HG03354 (cell line): ENCODE data around the gene HSD17B2.

Experiments
- ATAC-seq: cut with Tn5 transposase; IDR thresholded peaks from one replicate; pipeline ENCODE4 v1.9.1; 2021; ENCODE audit warnings: mild to moderate bottlenecking; ENCODE audit not compliant: unreplicated experiment, poor library complexity, severe bottlenecking

The HSD17B2 gene

DNA sequence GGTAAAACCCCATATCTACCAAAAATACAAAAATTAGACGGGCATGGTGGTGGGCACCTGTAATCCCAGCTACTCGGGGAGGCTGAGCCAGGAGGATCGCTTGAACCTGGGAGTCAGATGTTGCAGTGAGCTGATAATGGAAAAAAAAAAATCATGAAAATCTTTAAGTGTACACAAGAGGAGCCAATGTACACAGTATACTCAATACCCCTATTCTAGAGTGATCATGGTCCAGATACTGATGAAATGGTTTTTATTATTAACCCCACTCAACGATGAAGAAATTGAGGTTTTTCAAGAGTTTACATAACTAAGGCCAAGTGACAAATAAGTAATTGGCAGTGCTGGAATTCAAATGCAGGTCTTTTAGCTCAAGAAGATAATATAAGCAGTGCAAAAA is 11.5 kb downstream of the HSD17B2 start:
- no peak for ATAC-seq

DNA sequence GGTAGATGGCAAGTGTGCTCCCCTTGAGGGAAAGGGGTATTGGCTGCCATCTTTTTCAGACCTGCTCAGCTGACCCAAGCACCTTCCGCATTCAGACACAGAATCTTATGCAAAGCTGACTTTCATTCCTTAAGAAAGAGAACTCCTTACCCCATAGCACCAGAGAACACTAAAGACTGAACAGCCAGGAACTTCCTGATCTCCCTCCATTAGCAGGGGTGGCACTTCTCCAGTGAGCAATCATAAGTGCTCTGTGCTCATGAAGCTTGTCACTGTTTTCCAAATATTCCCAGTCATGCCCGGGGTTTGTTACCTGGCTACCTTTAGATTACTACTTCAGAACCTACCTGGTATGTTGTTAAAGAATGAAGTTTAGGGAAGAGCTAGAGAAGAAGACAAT is 11.9 kb downstream of the HSD17B2 start:
- no peak for ATAC-seq

DNA sequence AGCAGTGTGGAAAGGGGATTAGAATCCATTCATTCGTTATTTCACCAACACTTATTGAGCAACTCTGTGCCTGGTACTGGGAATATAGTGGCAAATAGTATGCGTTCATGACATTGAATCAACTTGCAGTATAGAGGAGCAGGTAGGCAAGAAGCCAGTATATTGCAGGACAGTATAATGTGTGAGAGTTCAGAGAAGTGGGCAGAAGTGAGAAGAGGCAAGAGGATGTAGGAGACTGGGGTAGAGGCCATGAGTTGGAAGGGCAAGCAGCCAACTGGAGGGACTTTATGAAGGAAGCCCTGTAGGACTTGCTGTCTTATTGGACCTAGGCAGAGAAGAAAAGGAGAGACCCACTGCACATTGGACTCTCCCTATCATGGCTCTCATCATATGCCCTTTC is 12.3 kb downstream of the HSD17B2 start:
- no peak for ATAC-seq

DNA sequence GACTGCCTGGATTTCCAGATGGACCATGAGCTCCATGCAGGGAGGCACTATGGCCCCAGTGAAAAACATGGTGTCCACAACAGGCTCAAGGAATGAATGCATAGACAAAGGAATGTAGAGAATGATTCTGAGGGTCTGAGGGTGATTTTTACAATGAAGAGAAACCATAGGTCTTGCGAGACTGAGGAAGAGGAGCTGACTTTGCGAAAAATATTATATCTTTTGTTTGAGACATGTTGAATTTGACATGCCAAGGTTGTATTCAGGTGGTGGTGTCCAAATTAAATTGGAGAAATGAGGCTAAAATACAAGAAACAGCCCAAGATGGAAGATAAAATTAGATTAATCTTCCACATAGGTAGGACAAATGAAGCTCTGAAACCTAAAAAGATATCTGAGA is 12.7 kb downstream of the HSD17B2 start:
- ATAC-seq, result no peak

DNA sequence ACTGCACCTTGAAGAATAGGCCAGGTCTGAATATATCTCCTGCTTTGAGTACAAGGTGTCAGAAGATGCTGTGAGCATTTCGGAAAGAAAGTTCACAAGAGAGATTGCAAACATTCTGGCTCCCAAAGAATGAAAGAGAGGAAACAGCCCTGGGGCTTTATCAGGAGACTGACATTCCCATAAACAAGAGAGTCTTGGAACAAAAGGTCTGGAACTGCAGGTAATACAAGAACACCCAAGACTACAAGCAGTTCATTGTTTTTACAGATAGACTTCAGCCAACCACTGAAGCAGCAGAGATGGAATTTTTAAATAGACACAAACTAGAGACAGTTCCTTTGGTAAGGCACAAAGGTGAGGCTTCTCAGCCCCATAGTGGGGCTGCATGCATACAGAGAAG is 14.4 kb downstream of the HSD17B2 start:
- no peak for ATAC-seq

DNA sequence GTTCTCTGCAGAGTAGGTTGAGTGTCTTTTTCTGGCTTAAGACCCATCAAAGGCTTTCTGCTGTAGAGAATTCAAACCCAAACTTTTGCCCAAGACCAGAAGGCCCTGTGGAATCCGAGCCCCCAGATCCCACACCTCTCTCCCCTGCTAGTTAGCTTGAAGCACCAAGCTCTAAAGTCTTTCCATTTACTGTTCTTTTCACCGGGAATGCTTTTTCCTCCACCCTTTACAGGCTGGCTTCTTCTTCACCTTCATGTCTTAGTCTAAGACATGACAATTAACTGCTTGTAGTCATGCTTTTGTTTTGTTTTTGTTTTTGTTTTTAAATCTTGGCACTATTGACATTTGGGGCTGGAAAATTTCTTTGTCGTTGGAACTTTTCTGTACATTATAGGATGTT is 15.5 kb downstream of the HSD17B2 start:
- ATAC-seq, result no peak

DNA sequence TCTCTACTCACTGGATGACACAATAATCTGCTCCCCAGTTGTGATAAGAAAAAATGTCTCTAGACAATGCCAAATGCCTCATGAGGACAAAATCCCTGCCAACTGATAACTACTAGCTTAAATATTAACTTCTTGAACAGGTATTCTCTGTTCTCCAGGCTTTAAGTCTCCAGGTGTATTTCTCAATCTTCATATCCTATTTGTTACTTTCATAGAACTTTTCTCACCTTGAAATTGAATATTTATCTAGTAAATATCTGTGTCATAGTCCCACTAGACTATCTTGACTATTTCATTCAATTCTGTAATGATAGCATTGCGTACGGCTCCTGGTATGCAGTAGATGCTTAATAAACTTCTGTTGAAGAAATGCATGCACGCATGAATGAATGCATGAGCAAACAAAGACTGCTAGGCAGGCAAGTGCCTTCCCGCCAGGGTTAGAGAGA is 15.9 kb downstream of the HSD17B2 start:
- no peak for ATAC-seq

DNA sequence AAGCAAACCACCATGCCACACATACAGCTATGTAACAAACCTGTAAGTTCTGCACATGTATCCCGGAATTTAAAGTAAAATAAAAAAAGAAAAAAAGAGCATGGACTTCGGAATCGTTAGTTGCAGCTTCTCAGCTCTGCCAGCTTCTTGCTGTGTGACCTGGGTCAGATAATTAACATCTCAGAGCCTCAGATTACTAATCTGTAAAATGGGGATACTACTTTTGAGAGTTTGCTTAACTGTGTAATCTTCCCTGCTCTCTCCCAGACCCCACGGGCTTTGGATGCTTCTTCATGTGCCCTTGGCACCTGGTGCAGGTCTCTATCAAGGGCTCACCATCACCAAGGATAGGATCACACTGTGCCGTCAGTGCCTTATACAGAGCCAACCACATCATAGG is 16.6 kb downstream of the HSD17B2 start:
- no peak for ATAC-seq

DNA sequence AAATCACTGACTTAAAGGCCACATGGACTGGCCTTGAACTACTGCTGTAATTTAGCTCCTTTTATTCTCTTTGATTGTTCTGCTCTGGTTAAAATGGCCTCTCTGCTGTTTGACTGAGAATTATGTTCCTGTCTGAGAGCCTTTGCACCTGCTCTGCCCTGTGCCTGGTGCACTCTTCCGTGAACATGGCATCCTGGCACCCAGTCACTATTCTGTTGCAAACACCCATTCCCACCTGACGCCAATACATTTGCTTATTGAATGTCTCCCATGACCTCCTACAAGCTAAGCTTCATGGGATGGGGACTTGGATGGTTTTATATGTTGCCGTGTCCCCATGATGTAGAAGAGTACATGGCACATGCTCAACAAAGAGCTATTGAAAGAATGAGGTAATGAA is 20.1 kb downstream of the HSD17B2 start:
- ATAC-seq, result no peak

DNA sequence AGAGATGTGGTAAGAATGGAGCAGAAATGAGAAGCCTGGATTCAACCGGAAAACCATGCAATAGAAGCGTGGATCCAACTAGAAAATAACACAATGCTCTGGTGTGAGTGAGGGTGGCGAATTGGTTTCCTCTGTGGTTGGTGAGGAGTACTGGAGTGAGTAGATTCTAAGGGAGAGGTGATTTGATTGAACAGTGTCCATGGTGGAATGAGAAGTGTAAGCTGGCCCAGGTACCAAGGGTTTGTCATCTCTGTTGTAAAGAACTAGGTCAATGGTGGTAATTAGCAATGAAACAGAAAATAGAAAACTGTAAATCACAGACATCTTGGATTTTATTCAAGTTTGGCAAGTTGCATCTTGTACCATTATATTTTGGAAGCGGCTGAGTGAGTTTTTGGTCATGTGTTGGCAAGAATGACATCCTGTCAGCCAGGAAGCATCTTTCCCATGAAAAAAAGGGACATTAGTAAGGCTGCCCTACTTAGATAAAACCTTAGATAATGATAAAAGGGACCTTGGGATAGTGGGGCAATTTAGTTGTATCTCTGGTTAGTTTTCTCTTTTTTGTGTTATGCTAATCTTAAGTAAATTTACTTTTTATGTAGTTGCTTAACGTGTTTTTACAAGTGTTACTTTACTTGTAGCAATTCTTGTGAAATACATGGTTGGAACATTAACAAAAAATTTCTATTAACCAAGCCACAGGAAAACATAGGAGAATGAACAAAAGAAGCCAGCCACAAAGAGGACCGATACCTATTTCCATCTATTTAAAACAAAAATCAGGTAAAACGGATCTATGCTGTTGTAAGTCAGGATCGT is 20.9 kb downstream of the HSD17B2 start:
- no peak for ATAC-seq

DNA sequence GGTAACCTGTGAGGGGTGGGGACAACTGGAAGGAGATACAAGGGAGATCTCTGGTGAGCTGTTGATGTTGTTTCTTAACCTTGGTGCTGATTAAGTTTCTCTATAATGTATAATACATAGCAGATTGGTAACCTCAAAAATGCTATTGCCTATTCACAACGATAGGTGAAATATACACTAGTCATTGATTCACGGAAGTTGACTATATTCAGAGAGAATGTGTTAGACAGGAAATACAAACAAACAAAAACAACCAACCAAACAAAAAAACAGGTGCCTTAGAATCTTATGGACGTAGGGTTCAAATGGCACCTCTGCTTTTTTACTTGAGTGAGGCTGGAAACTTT is 21.5 kb downstream of the HSD17B2 start:
- ATAC-seq, result no peak

DNA sequence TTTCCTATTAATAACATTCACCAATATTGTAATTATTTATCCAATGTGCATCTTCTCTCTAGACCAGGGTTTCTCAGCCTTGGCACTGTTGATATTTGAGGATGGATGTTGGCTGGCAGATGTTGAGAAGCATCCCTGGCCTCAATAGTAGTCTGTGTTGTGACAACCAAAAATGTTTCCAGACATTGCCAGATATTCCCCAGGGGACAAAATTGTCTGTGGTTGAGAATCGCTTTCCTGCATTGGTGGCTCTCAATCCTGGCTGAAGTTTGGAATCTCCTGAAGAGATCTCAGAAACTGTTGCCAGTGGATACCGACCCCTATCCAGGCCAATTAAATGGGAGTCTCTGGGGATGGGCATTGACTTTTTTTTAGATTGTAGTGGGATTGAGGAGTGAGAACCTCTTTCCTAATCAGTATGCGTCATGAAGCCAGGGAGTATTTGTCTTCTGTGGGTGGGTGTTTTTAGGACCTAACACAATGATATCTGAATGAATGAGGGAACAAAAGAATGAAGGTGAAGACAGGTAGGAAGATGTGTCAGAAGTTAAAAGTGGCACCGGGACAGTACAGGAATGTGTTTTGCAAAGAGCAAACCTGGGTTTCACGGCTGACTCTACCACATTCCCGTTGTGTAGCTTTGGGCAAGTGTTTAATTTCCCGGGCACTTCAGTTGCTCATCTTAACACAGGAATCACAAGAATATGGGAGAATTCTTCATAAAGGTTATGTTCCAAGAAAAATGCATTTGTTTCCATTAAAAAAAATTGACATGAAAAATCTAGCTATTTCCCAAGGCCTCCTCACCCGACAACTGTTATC is 24.3 kb downstream of the HSD17B2 start:
- no peak for ATAC-seq

DNA sequence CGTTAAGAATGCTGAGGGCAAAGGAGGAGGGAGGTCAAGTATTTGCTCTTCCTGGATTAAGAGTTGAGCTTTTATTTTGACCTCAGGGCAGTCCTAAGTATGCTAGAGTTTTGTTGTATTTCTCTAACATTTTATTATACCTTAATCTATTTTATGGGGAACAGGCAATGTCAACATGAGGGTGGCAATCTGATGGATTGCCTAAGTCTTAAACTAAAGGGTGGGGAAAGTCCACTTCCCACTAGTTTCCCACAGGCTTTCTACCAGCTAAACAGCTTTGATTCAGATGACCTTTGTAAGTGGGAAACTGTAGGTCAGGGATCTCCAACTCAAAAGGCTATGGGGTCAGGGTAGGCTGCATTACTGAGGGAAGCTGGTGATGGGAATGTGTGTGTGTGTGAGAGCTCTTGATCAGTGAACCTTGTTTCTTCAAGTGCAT is 24.9 kb downstream of the HSD17B2 start:
- no peak for ATAC-seq

DNA sequence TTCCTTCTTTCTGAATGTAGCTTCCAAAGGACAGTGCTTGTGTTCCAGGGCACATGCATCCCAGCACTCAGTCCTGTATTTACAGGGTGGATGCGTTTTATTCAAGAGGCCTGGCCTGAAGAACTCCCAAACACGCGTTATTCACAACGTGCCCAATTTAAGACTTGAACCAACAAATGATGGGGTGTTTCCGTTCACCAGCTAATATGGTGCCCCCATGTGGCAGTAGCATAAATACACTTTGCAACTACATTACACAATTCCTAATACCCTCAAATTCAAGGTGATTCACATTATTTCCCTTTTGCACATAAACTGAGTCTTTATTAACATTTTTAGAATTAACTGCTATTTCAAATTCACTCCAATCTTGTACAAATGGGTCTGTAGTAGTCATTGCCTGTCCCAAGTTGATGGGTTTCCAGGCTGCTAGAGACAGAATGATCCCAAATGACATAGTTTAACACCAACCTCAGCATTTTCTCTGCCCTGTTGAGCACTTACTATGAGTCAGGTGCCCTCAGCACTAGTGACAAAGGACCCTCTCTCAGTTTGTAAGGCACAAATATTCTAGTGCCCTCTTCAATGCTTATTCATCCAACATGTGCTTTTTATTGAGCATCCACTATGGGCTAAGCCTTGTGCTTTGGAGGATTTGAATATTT is 26.9 kb downstream of the HSD17B2 start:
- no peak for ATAC-seq

DNA sequence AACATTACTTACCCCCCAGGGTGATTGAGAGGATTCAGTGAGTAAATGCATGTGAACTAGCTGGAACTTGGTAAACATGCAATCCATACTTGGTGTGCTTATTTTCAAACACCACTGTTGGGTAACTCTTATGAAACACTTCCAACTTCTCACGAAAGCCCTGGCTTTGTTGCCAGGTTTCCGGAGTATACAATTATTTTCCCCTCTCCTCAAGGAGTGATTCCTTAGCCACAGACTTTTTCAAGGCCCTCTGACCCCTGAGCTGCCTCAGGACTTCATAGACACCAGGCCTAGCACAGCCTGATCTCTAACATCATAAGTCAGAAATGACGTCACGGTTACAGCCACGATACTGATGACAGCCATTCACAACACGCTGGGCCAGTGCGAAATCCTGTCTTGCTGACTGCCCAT is 27.6 kb downstream of the HSD17B2 start:
- no peak for ATAC-seq

DNA sequence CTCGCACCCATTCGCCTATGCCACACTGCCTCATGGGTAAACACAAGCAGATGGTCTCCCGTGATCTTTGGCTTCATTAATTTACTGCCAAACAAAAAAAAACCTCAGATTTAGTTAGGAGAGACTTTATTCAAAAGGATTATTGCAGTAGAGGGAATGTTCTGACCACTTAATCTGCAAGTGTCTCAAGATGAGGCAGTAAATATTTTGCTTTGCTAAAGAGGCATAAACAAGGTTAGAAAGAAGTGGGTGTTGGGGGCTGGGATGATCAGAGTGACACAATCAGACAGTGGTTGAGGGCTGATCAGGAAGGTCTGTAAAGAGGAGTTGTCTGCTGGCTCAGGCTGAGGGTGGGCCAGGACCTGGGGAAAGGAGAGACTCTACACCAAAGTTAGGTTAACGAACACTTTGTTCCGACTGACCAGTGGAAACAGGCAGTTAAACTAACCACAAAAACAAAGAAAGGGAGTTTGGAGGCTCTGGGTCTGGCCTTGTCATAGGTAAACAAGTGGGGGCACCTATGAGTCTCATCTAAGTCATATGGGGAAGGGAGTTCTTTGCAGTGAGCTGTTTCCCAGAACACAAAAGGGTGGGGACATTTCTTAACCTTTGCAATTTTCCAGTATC is 28.5 kb downstream of the HSD17B2 start:
- no peak for ATAC-seq

DNA sequence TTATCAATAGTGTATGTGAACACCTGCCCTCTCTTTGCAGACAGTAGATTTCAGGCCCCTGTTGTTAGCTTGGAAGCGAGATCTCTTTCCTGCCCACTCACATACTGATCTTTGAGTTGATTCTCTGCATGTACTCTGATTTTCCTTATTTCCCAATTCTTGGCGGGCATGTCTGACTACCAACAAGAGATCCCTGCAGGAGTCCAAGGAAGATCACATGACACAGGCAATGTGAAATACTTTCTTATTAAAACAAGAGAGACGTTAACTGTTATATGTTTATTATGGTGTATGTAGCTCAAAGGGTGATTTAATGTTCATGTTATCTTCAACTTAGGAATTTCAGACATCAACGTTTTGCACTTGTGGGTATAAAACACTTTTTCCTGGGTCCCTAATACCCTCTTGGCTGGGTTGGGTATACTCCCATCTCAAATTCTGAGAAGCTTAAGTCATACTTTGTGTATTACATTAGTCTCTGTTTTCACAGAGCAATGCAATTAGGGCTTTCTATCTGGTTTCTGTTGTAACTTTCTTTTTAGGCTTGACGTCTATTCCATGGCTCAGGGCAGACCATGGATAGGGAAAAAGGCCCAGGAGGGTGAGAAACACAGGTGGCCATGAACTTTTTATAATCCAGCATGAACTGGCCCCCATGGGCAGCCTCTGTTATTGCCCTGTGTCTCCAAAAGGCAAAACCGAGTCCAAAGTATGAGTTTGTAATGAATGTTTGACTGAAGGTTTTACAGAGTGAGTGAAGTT is 32.2 kb downstream of the HSD17B2 start:
- no peak for ATAC-seq

DNA sequence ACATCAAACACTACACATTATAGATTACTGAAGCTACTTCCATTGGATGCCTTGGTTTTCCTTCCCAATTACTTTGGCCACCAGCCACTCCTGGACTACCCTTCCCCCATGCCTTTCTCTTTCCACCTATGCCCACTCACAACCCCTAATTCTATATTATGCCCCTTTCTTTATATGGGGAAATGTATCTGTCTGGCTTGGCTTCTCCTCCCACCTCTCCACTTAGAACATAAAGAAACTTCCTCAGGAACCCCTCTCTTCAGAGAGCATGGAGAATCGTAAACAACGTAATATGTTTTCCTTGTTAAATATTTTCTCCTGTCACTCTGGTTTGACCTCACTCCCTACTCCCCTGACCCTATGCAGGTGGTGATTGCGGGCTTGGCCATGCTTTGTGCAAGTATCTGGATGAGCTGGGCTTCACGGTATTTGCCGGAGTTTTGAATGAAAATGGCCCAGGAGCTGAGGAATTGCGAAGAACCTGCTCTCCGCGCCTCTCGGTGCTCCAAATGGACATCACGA is 32.8 kb downstream of the HSD17B2 start:
- ATAC-seq, result no peak

DNA sequence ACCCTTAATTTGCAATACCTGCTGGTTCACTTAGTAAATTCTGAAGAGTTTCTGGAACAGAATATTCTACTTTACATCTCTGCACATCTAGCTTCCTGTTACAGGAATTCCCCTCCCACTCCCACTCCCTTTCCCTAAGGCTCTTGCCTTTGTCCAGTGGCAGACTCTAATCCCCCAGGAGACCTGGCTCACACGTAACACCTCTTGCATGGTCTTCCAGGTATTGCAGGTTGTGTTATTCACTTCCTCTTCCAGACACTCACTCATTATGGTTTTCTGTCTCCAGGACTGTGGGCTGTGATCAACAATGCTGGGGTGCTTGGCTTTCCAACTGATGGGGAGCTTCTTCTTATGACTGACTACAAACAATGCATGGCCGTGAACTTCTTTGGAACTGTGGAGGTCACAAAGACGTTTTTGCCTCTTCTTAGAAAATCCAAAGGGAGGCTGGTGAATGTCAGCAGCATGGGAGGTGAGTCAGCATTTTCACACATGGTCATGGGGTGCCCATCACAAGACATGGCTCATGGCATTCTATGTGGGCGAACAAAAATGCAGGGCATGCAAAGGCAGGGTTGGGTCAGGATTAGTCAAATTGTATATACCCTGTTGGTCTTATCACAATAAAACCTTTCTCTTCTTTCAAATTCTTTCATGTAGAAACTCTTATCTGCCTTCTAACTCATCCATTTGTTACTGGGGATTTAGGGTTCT is 35.8 kb downstream of the HSD17B2 start:
- no peak for ATAC-seq
